Neutrophil (primary cell): Measurements from ENCODE around the gene REEP3.
"Not testable (repeated sequence)": the region's sequence is repeated elsewhere in the genome, so short reads cannot be mapped to it uniquely, and the experiment has no call there.

Experiments
- H3K27ac ChIP-seq: fragments of 200-600 bp; sonication (generic); 2 replicates; pipeline ENCODE4 v1.5.1; 2016; ENCODE audit warnings: mild to moderate bottlenecking, moderate library complexity
- H3K27me3 ChIP-seq: fragments of 200-600 bp; sonication (generic); 2 replicates; pipeline ENCODE4 v1.6.0; 2016; ENCODE audit warnings: mild to moderate bottlenecking
- H3K36me3 ChIP-seq: fragments of 200-600 bp; sonication (generic); 2 replicates; pipeline ENCODE4 v1.5.1; 2017
- H3K4me1 ChIP-seq, 2 experiments: fragments of 200-600 bp in 1 of 2; sonication (generic) in 1 of 2; 1 replicate in 1 of 2; 2 replicates in 1 of 2; pipeline versions ENCODE4 v1.5.1 to v1.6.1; 2013 to 2016; ENCODE audit warnings: low read depth in 1 of 2, low read length in 1 of 2, mild to moderate bottlenecking in 1 of 2, moderate library complexity in 1 of 2; ENCODE audit not compliant: control insufficient read depth in 1 of 2, insufficient read depth in 1 of 2
- H3K4me3 ChIP-seq, 2 experiments: fragments of 200-600 bp in 1 of 2; sonication (generic) in 1 of 2; 1 replicate in 1 of 2; 2 replicates in 1 of 2; pipeline ENCODE4 v1.5.1; 2013 to 2016; ENCODE audit warnings: low read depth in 1 of 2, low read length in 1 of 2, mild to moderate bottlenecking in 1 of 2, moderate library complexity in 1 of 2
- H3K9me3 ChIP-seq: fragments of 200-600 bp; sonication (generic); 2 replicates; pipeline ENCODE4 v1.5.1; 2016
- CTCF ChIP-seq: fragments of 200-600 bp; sonication (generic); IDR thresholded peaks from 2 replicates; pipeline ENCODE4 v1.5.1; 2016; ENCODE audit warnings: antibody characterized with exemption

Gene REEP3

GRCh38 chr10:63661347-63661746 lies 140.1 kb downstream of the REEP3 start:
- Histone ChIP-seq H3K9me3 (no peaks in the 10 kb centered on the region), H3K27me3 (no peaks in the 10 kb centered on the region), H3K4me3 (no peak overlapping the region), H3K27ac (no peak overlapping the region), H3K36me3 (no peaks in the 10 kb centered on the region), H3K4me1 (no peaks in the 10 kb centered on the region)
- no peak for TF ChIP-seq CTCF

GRCh38 chr10:63664341-63664885 lies 143.2 kb downstream of the REEP3 start:
- H3K36me3 ChIP-seq: no peaks in the 10 kb centered on the region
- H3K27me3 ChIP-seq: no peaks in the 10 kb centered on the region
- no peak for TF ChIP-seq CTCF
- H3K4me1 ChIP-seq: no peaks in the 10 kb centered on the region
- no peaks in the 10 kb centered on the region for H3K9me3 ChIP-seq
- H3K4me3 ChIP-seq: no peak overlapping the region
- no peak overlapping the region for H3K27ac ChIP-seq

- H3K4me1 ChIP-seq, H3K27me3 ChIP-seq, H3K27ac ChIP-seq, H3K9me3 ChIP-seq, H3K4me3 ChIP-seq, H3K36me3 ChIP-seq: not testable (repeated sequence)
These were observed 143.9 kb downstream of the REEP3 start for GRCh38 chr10:63665006-63665580.

GRCh38 chr10:63665670-63666134 lies 144.5 kb downstream of the REEP3 start:
- H3K9me3 ChIP-seq: no peaks in the 10 kb centered on the region
- no peaks in the 10 kb centered on the region for H3K4me1 ChIP-seq
- no peak overlapping the region for H3K27ac ChIP-seq

GRCh38 chr10:63666836-63667383 lies 145.7 kb downstream of the REEP3 start:
- Histone ChIP-seq H3K4me3 (no peak overlapping the region), H3K4me1 (no peaks in the 10 kb centered on the region), H3K27ac (no peak overlapping the region), H3K36me3 (no peaks in the 10 kb centered on the region), H3K9me3 (no peaks in the 10 kb centered on the region), H3K27me3 (no peaks in the 10 kb centered on the region)
- TF ChIP-seq CTCF: no peak

More at GRCh38 chr10:63665670-63666134, 144.5 kb downstream of the REEP3 start:
- TF ChIP-seq CTCF: no peak
- Histone ChIP-seq H3K27me3 (no peaks in the 10 kb centered on the region), H3K4me3 (no peak overlapping the region), H3K36me3 (no peaks in the 10 kb centered on the region)
